Activated naive CD8-positive, alpha-beta T cell treated with anti-CD3 and anti-CD28 coated beads, Interleukin-2, amount 50 U/mL, for 24 hours (primary cell): Measurements from ENCODE around the gene PUM2.

Experiments used
- ATAC-seq: fragments of 150-1000 bp; cut with Tn5 transposase; one replicate; pipeline ENCODE4 v1.10.0; 2021
- DNase-seq: peaks from one replicate; pipeline ENCODE4 v3.0.0; 2021
- H3K27ac Mint-ChIP-seq: one replicate; pipeline ENCODE4 v1.8.0; 2021; ENCODE audit warnings: mild to moderate bottlenecking, mixed read lengths
- H3K27me3 Mint-ChIP-seq: one replicate; pipeline ENCODE4 v1.8.0; 2021; ENCODE audit warnings: mixed read lengths
- H3K36me3 Mint-ChIP-seq: one replicate; pipeline ENCODE4 v1.8.0; 2021; ENCODE audit warnings: low read depth, mixed read lengths
- H3K4me1 Mint-ChIP-seq: one replicate; pipeline ENCODE4 v1.8.0; 2021; ENCODE audit warnings: mixed read lengths
- H3K4me3 Mint-ChIP-seq: one replicate; pipeline ENCODE4 v1.8.0; 2021; ENCODE audit warnings: mild to moderate bottlenecking, moderate library complexity, mixed read lengths
- H3K9me3 Mint-ChIP-seq: one replicate; pipeline ENCODE4 v1.8.0; 2021; ENCODE audit warnings: mixed read lengths

The PUM2 gene

GRCh38 chr2:20218331-20219320 lies 132.0 kb downstream of the PUM2 start:
- H3K9me3 Mint-ChIP-seq: no peaks in the 10 kb centered on the region
- ATAC-seq (no peak), DNase-seq (no peak)
- peaks cover 31% of the 10 kb centered on the region for H3K27me3 Mint-ChIP-seq
- H3K4me3 Mint-ChIP-seq: no peak overlapping the region
- H3K36me3 Mint-ChIP-seq: no peaks in the 10 kb centered on the region
- H3K27ac Mint-ChIP-seq: no peak overlapping the region
- no peaks in the 10 kb centered on the region for H3K4me1 Mint-ChIP-seq

- no peak for DNase-seq
- no peaks in the 10 kb centered on the region for H3K36me3 Mint-ChIP-seq
These were observed 133.3 kb downstream of the PUM2 start for GRCh38 chr2:20217041-20217970.

DNA sequence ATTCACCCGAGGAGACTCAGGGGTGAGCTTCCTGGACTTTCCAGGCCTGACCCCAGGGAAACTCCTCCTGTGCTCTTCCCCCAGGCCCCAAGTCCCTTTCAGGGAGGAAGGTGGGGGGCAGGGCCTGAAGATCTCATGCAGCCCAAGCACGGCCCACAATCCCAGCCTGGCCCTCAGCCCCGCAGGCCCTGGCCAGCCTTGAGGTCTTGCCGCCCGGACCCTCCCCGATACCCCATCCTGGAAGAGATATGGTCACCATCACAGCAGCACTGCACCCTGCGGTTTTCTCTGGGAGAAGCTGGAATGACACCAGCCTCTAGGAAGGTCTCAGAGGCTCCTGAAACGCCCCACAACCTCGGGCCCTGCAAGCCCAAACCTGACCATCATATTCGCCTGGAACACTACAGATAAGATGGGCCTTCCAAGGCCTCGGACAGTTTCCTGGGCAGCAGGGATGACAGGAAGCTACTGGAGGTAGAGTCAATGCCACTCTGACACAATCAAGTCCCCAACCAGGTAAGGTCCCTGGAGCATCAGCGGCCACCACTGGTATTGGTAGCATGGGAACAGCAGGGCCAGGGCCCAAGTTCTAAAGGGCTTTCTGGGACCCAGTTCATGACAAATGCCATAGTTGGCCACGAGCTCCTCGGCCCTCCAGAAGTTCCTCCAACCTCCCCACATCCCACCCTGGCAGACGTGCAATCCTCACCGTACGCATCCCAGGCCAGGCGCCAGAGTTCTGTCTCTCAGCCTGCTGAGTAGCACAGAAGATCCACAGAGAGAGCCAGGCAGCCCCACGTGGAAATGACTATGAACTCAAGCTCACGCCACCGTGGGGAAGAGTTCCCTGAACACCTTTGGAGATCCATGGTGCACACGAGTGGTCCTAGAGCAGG lies 134.3 kb downstream of the PUM2 start:
- H3K4me1 Mint-ChIP-seq: no peaks in the 10 kb centered on the region
- no peaks in the 10 kb centered on the region for H3K9me3 Mint-ChIP-seq
- no peaks in the 10 kb centered on the region for H3K36me3 Mint-ChIP-seq
- ATAC-seq (no peak), DNase-seq (no peak)
- H3K27me3 Mint-ChIP-seq: peaks cover 14% of the 10 kb centered on the region
- no peak overlapping the region for H3K4me3 Mint-ChIP-seq
- H3K27ac Mint-ChIP-seq: no peak overlapping the region

More at GRCh38 chr2:20217041-20217970, 133.3 kb downstream of the PUM2 start:
- H3K9me3 Mint-ChIP-seq: no peaks in the 10 kb centered on the region
- peaks cover 22% of the 10 kb centered on the region for H3K27me3 Mint-ChIP-seq
- no peak overlapping the region for H3K27ac Mint-ChIP-seq
- H3K4me1 Mint-ChIP-seq: no peaks in the 10 kb centered on the region
- H3K4me3 Mint-ChIP-seq: no peak overlapping the region
- no peak for ATAC-seq

GRCh38 chr2:20215183-20216040 lies 135.2 kb downstream of the PUM2 start:
- no peak for ATAC-seq
- DNase-seq: no peak
- Mint-ChIP-seq H3K27ac (no peak overlapping the region), H3K4me1 (no peaks in the 10 kb centered on the region), H3K4me3 (no peak overlapping the region), H3K27me3 (peaks cover 12% of the 10 kb centered on the region), H3K9me3 (no peaks in the 10 kb centered on the region), H3K36me3 (no peaks in the 10 kb centered on the region)

DNA sequence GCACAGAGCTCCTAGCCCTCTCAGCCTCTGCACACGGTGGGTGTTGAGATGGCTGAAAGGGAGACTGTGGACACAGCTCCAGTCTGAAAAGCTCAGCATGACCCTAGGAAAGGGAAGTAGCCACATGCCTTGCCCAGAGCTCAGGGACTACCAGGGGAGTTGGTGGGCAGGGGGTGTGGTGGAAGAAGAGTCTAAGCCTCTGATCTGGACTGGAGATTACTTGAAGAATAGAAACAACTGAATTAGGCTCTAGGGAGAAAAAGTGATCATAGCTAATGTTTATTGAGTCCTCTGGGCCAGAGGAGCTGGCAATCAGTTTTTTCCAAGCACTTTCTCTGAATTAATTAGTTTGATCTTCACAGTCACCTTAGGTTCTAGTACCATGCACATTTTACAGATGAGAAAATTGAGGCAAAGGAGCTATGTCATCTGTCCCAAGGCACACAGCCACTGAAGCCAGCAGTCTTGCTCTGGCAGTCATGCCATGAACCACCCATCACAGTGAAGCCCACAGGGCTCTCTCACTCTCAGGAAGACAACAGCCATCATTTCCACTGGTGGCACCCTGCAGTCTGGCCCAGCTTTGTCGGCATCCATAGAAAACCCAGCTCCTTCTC lies 136.0 kb downstream of the PUM2 start:
- peaks cover 5% of the 10 kb centered on the region for H3K27me3 Mint-ChIP-seq
- DNase-seq (no peak), ATAC-seq (no peak)
- no peaks in the 10 kb centered on the region for H3K4me1 Mint-ChIP-seq
- H3K27ac Mint-ChIP-seq: no peak overlapping the region
- H3K9me3 Mint-ChIP-seq: no peaks in the 10 kb centered on the region
- no peak overlapping the region for H3K4me3 Mint-ChIP-seq
- H3K36me3 Mint-ChIP-seq: no peaks in the 10 kb centered on the region

DNA sequence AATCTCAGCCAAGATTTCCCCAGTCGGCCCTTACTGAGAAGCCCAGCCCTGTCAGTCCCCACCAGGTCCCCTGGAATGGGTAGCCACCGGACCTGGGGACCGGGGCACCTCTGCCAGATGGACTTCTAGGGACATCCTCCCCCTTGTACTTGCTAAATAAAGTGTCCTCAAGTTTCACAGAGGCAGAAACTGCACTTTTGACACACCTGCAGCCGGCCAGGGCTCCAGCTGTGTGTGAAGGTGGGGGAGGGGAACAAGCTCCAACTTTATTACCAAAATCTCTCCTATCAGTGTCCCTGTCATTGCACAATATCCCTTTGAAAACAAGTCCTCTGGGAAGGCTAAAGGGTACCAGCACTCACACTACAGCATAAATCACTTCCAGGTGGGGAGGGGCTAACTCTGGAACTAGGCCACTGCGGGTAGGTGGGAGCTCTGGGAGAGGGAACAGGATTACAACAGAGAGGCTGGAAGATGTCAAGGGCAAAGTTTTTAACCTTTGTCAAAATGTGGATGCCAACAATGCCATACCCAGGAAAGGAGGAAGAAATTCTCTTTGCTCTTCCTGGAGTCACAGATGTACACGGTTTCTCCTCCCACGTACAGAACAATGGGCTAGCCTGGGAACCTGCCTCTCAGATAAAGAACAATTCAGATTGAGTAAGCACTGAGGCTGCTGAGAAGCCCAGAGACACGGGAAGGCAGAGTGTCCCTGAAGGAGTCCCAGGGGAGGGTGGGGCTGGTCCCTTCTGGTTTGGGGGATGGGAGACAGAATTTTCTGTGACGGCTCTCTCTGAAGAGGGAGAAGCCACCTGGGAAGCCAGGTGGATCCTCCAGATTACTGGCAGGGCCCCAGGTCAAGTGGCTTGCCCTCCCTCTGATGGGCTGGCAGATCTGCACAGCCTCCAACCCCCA lies 136.7 kb downstream of the PUM2 start:
- H3K27ac Mint-ChIP-seq: no peak overlapping the region
- no peaks in the 10 kb centered on the region for H3K36me3 Mint-ChIP-seq
- no peaks in the 10 kb centered on the region for H3K4me1 Mint-ChIP-seq
- no peak for ATAC-seq
- no peak for DNase-seq
- H3K9me3 Mint-ChIP-seq: no peaks in the 10 kb centered on the region
- peaks cover 3% of the 10 kb centered on the region for H3K27me3 Mint-ChIP-seq
- no peak overlapping the region for H3K4me3 Mint-ChIP-seq

- Mint-ChIP-seq H3K27me3 (no peaks in the 10 kb centered on the region), H3K9me3 (no peaks in the 10 kb centered on the region), H3K27ac (no peak overlapping the region), H3K4me1 (no peaks in the 10 kb centered on the region), H3K4me3 (no peak overlapping the region), H3K36me3 (no peaks in the 10 kb centered on the region)
- DNase-seq (no peak), ATAC-seq (no peak)
These were observed 137.7 kb downstream of the PUM2 start for GRCh38 chr2:20212871-20213503.

- H3K4me1 Mint-ChIP-seq: no peaks in the 10 kb centered on the region
- ATAC-seq (no peak), DNase-seq (no peak)
These were observed 138.2 kb downstream of the PUM2 start for GRCh38 chr2:20212459-20212870.

DNA sequence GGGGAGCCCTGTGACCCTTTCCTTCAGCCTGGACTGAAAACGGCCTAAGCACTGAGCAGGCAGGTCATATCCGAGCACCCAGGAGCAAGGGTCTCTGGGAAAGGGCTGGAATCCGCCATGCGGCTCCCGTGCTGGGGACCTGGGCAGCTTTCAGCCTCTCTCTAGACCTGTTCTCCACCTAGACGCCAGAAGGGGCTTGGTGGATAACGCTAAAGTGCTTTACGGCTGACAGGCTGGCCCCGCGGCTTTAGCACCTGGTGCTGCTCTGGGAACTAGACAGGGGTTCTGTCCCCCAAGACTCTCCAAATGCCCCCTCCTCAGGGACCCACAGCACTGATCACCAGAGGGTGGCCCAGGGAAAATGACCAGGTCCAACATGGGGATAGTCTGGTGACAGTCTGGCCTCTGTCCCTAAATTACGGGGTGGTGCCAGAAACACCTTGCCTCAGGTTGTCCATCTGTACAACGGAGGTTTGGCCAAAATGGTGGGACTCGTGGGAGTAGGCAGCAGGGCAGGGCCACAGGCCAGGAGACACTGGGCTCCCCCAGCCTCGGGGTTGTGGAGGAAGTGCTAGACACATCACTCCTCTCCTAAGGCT lies 138.7 kb downstream of the PUM2 start:
- no peaks in the 10 kb centered on the region for H3K27me3 Mint-ChIP-seq
- no peak for DNase-seq
- no peaks in the 10 kb centered on the region for H3K36me3 Mint-ChIP-seq

More at GRCh38 chr2:20212459-20212870, 138.2 kb downstream of the PUM2 start:
- Mint-ChIP-seq H3K27ac (no peak overlapping the region), H3K4me3 (no peak overlapping the region), H3K36me3 (no peaks in the 10 kb centered on the region), H3K9me3 (no peaks in the 10 kb centered on the region), H3K27me3 (no peaks in the 10 kb centered on the region)

DNA sequence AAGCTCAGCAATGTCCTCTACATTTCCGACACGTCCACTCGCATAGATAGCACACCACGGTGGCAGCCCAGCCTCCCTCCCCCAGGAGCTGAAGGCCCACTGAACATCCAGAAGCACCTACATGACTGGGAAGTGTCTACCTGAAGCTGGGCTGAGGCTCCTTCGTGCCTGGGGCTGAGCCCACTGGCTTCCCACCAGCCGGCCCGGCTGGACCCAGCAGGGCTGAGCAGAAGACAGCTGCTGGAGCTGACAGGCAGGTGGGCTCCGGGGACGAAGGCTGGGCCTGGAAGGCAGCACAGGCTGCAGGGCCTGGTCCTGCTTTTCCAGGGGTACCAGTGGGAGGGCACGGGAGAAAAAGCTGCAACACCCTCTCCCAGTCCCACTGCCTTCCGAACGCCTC lies 139.2 kb downstream of the PUM2 start:
- Mint-ChIP-seq H3K4me1 (no peaks in the 10 kb centered on the region), H3K27me3 (no peaks in the 10 kb centered on the region), H3K9me3 (no peaks in the 10 kb centered on the region), H3K27ac (no peak overlapping the region), H3K36me3 (no peaks in the 10 kb centered on the region), H3K4me3 (no peak overlapping the region)
- DNase-seq (no peak), ATAC-seq (no peak)

More for the DNA sequence above, 138.7 kb downstream of the PUM2 start:
- Mint-ChIP-seq H3K9me3 (no peaks in the 10 kb centered on the region), H3K27ac (no peak overlapping the region), H3K4me3 (no peak overlapping the region), H3K4me1 (no peaks in the 10 kb centered on the region)
- ATAC-seq: no peak

DNA sequence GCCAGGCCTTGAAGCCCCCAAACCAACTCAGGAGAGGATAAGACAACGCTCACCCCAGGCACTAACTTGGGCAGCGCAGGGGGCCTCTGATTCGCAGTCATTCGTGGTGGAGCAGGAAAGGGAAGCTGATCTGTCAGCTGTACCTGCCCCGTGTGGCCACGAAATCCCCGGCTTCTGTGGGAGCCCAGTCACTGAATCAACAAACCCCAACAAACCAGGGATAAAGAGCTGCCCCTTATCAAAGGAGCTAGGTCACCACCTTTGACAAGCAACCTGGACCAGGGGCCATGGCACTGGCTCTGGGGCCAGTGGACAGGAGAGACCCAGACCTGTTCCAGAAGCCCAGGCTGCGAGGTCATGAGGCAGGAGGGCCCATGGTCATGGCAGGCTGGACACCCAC lies 140.2 kb downstream of the PUM2 start:
- Mint-ChIP-seq H3K27ac (no peak overlapping the region), H3K4me1 (no peaks in the 10 kb centered on the region), H3K36me3 (no peaks in the 10 kb centered on the region)

More for the DNA sequence above, 140.2 kb downstream of the PUM2 start:
- H3K9me3 Mint-ChIP-seq: no peaks in the 10 kb centered on the region
- H3K4me3 Mint-ChIP-seq: no peak overlapping the region
- no peaks in the 10 kb centered on the region for H3K27me3 Mint-ChIP-seq
- DNase-seq (no peak), ATAC-seq (no peak)
